BE2C (cell line): ENCODE results near the gene NAMPT.

Source experiments
- DNase-seq: peaks from one replicate; pipeline ENCODE4 v3.0.0-alpha.2; 2020
- H3K27me3 ChIP-seq: fragments of 250-450 bp; sonication (Bioruptor Pico); 2 replicates; pipeline ENCODE4 v1.5.1; 2020; ENCODE audit warnings: mild to moderate bottlenecking
- H3K36me3 ChIP-seq: fragments of 250-450 bp; sonication (Bioruptor Pico); 2 replicates; pipeline ENCODE4 v1.5.1; 2020; ENCODE audit warnings: mild to moderate bottlenecking
- H3K4me1 ChIP-seq: fragments of 250-450 bp; sonication (Bioruptor Pico); 2 replicates; pipeline ENCODE4 v1.5.1; 2020
- H3K4me3 ChIP-seq: 2 replicates; pipeline ENCODE4 v1.5.1; 2011; ENCODE audit warnings: low read depth, low read length
- H3K9me3 ChIP-seq: fragments of 250-450 bp; sonication (Bioruptor Pico); 2 replicates; pipeline ENCODE4 v1.5.1; 2020
- CTCF ChIP-seq: IDR thresholded peaks from 2 replicates; pipeline ENCODE4 v1.5.1; 2012; ENCODE audit warnings: mild to moderate bottlenecking, low read depth, low read length

Gene NAMPT

DNA sequence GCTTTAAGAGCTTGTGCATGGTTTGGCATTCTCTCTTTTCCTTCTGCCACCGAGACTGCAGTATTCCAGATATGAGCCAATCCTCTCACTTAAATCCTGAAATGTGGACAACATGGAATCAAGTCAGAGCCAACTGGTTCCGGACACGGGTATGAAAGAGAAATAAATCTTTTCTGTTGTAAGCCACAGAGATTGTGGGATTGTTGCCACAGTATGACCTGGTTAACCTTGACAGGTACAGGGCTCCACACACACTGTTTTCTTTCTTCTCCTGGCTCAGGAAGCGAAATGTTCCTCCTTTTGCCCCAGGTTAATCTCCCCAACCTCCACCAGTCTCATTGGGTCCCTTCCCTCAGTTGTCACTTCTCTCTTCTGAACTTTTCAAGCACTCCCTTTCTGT is 6.5 kb upstream of the NAMPT start:
- Histone ChIP-seq H3K27me3 (no peaks in the 10 kb centered on the region), H3K36me3 (no peaks in the 10 kb centered on the region), H3K9me3 (no peaks in the 10 kb centered on the region), H3K4me3 (no peak overlapping the region), H3K4me1 (no peaks in the 10 kb centered on the region; the same call in 1 of the 2 replicates)
- no peak for TF ChIP-seq CTCF
- no peak for DNase-seq

GRCh38 chr7:106290319-106290718 is 5.5 kb upstream of the NAMPT start:
- Histone ChIP-seq H3K27me3 (no peaks in the 10 kb centered on the region), H3K4me1 (no peaks in the 10 kb centered on the region; the same call in 1 of the 2 replicates), H3K36me3 (no peaks in the 10 kb centered on the region), H3K9me3 (no peaks in the 10 kb centered on the region), H3K4me3 (no peak overlapping the region)
- no peak for TF ChIP-seq CTCF
- no peak for DNase-seq

DNA sequence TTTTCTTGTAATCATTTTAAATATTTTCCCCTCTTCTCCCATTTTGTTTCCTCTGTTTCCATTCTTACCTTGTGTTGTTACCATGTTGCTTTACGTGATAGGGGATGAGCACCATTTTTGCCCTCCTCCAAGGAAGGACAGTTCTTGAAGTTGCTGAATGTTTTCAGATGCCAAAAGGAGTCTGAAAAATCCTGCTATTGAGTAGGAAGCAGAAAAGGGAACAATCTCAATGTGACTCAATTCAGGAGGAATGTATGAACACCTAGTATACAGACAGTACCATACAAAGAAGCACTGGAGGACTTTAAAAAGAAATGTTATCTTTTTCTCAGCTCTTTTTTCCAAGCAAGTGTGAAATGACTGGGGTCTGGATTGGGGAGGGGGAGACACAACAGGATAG is 5.1 kb upstream of the NAMPT start:
- Histone ChIP-seq H3K4me3 (no peak overlapping the region), H3K36me3 (no peaks in the 10 kb centered on the region)
- no peak for TF ChIP-seq CTCF

DNA sequence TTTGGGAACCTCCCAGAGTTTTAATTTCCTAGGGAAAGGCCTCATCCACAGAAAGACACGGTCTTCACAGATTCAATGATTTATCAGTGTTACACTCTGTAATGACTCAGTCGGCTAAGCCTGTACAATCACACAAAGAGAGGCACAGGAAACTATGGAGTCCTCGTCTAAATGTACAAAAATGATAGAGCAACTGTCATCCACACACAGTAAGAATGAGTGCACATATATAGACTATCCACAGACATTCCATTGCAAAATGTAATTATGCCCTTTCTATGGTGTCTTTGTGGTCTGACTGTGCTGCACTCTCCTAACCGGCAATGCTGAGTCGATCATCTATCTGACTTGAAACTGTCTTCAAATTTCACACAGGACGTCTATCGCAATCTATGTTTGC is 3.5 kb upstream of the NAMPT start:
- no peak for DNase-seq
- H3K36me3 ChIP-seq, result no peaks in the 10 kb centered on the region
- H3K9me3 ChIP-seq, result no peaks in the 10 kb centered on the region
- TF ChIP-seq CTCF, result no peak
- H3K4me1 ChIP-seq, result no peaks in the 10 kb centered on the region; the same call in 1 of the 2 replicates
- no peak overlapping the region for H3K4me3 ChIP-seq
- H3K27me3 ChIP-seq, result no peaks in the 10 kb centered on the region

More for the DNA sequence above, 5.1 kb upstream of the NAMPT start:
- DNase-seq, result no peak
- Histone ChIP-seq H3K27me3 (no peaks in the 10 kb centered on the region), H3K4me1 (no peaks in the 10 kb centered on the region; the same call in 1 of the 2 replicates), H3K9me3 (no peaks in the 10 kb centered on the region)

DNA sequence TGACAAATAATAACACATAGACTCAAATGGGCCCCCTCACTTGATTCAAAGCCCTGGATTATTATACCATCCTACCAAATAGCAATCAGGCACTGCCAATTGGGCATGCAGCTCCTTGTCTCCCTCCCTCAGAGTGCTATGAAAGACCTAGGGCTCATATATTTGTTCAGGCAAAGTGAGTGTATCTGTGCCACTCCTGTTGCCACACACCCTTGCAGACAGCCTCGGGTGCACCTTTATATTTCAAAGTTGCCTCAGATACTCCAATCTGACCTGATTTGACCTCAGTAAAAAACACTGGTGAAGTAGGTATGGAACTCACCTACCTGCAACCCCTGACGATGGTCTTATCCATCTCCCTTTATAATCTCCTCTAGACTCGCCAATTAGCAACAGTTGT is 3.0 kb upstream of the NAMPT start:
- TF ChIP-seq CTCF, result no peak
- no peaks in the 10 kb centered on the region for H3K9me3 ChIP-seq
- DNase-seq, result no peak
- H3K4me3 ChIP-seq, result no peak overlapping the region
- H3K4me1 ChIP-seq, result no peaks in the 10 kb centered on the region; the same call in 1 of the 2 replicates
- H3K27me3 ChIP-seq, result no peaks in the 10 kb centered on the region
- H3K36me3 ChIP-seq, result no peaks in the 10 kb centered on the region

GRCh38 chr7:106285855-106286492 is 1.2 kb upstream of the NAMPT start:
- no peaks in the 10 kb centered on the region for H3K9me3 ChIP-seq
- H3K4me1 ChIP-seq, result no peaks in the 10 kb centered on the region; the same call in 1 of the 2 replicates
- DNase-seq, result no peak
- H3K27me3 ChIP-seq, result no peaks in the 10 kb centered on the region
- no peaks in the 10 kb centered on the region for H3K36me3 ChIP-seq
- peak overlapping the region; percentile 91 for H3K4me3 ChIP-seq
- no peak for TF ChIP-seq CTCF
